GM19438 (cell line): ENCODE data around the gene SLC6A11.

Source experiments
- ATAC-seq: cut with Tn5 transposase; IDR thresholded peaks from one replicate; pipeline ENCODE4 v1.9.1; 2021; ENCODE audit warnings: low read depth; ENCODE audit not compliant: unreplicated experiment

Gene SLC6A11

DNA sequence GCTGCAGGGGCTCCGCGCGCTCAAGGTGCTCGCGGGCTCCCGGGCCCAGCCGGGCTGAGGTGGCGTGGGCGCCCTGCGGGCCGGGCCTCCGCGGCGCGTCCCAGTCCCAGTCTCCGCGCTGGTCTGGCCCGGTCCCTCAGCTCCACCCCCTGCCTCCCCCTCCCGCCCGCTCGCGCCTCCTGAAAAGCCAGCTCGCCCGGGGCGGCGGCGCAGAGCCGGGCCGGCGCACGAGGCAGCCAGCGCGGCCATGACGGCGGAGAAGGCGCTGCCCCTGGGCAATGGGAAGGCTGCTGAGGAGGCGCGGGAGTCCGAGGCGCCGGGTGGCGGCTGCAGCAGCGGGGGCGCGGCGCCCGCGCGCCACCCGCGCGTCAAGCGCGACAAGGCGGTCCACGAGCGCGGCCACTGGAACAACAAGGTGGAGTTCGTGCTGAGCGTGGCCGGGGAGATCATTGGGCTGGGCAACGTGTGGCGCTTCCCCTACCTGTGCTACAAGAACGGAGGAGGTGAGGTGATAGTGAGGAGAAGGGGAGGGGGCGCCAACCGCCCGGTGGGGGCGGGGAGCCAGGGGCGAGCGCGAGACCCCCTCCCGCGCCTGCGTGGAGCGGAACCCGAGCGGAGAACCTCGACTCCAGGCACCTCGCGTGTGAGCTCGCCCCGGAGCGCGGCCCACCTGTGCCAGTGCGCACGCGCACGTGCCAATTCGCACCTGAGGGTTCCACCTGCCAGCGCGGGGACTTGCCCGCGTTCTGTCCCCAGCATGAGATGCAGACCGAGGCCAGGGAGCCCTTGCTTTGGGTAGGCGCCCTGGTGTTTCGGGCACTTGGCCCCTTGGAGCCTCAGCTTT, at the start of gene SLC6A11:
SLC6A11 (plus strand) TSS at position 210 of the 844 bp plus-strand sequence; CDS start at position 248, 38 bp downstream.
- ATAC-seq, result no peak

DNA sequence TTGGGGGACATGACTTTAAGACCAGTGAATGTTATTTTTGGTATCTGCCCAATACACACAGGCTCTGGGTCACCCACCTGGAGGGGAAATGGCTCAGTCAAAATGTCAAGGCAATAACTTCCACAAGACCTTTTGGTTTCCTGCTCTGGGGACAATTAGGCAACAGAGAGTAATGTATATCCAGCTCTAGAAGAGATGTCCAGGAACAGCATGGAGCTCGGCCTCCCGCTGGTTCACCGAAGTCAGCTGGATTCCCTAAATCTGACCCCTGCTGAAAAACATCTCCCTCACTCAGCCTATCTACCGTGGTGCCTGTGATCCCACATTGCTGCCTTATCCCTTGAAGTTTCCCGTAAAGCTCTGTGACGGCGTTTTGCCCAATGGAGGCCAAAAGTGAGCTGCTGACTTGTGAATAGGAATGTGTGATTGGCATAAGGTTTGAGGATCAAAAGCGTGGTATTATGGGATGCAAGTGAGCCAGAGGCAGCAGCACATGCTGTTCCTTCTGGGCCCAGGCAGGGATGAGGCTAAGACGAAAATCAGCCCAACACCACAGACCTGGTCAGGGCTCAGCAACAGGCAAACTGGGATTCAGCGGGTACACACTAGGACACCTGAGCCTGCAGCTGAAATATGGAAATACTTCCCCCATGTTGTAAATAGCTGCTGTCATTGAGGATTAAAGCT, 47.2 kb upstream of the SLC6A11 start:
- ATAC-seq, result no peak

DNA sequence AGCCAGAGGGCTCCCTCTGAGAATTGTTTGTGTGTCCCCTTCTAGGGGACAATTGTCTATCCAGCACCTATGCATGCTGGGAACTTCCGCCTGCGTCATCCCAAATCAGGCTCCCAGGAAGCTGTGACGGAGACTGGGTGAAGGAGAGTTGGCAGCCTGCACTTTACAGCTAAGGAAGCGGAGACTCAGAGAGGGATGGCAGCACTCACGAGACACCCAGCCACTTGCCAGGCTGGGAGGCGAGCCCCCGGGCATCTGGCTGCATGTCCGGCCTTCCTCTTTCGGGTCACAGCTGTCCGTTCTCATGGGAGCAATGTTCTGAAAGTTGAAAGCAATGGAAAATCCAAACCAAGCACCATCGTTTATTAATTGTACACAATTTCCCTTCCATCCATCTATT, 45.5 kb upstream of the SLC6A11 start:
- no peak for ATAC-seq

DNA sequence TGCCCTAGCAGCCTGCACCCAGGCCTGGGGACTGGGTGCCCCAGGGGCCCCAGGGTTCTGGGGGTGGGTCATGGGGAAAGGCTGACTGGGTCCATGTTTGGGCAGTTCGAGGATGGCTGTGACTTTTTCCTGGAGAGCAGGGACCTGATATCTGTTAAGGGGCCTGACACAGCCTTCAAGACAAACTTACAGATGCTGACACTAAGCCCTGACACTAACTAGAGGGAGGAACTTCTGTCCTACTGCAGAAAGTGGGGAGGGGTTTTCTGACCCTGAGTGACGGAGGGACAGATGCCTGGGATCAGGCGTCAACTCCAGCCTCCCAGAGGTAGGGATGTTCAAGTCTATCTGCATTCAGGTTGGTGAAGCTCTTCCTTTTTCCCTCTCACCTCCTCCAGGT, 45.0 kb upstream of the SLC6A11 start:
- no peak for ATAC-seq

DNA sequence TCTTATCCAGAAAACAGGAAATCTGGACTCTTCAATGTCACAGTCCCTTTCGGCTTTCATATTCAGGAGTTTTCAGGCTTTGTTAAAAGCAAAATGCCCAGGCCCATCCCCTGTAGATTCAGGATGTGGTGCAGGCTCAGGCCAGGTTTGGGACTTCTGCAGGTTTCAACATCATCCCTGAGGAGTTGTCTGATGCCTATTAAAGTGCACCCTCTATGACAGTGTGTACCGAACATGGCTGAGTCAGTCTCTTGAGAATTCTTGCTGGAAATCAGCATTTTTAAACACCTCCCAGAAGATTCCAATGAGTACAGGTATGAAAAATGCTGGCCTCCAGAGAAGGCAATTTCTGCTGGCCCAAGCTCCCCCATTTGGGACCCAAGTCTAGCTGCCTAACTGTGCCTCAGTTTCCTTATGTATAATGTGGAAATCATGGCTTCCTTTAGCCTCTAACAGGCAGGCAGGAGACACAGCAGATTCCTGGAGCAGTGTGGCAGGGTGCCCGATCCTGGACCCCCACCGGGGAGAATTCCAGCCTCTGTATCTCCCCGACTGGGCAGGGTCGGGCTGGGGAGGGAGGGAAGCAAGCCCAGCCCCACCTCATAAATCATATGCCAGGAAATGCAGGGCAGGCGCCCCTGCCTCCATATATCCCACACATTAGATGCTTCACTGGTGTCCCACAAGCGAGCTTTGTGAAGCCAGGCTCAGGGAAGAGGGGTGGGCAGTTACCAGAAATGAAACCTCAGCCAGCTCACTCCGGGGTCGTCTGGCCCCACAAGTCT, 44.4 kb upstream of the SLC6A11 start:
- ATAC-seq, result no peak

DNA sequence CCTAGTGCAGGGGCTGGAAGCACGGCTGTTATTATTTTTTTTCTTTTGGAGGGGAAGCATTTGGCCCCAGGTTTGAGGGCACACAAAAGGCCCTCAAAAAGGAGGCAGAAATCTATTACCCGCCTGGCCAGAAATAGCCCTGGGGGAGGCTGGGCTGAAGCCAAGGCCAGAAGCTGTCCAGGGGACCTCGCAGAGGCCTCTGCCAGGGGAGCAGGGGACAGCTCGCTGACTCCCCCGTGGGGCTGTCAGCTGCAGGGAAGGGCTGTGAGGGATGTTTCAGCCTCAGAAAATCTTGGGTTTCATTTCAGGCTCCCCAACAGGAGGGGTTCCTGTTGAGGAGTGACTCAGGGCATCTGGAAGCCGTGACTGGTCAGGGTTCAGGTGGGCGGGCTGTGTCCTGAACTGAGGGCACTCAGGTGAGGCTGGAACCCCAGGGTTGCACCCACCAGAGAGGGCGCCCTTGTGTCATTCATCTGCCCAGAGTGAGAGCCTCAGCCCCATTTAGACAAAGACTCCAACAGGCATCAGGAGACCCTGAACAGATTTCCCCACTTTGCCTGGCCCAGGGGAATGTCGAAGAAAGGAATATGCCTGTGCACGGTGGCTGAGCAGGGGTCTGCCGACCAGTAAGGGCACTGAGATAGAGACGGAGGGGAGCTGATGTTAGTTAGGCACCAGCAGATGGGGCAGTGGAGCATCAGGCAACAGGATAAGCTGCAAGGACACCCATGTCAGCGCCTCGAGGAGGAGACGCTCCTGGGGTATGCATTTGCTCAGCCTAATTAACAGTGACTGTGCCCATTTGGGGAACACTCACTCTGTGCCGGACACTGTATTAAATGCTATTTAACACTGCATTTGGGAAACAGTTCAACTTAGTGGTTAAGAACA, 43.5 kb upstream of the SLC6A11 start:
- ATAC-seq, result no peak

DNA sequence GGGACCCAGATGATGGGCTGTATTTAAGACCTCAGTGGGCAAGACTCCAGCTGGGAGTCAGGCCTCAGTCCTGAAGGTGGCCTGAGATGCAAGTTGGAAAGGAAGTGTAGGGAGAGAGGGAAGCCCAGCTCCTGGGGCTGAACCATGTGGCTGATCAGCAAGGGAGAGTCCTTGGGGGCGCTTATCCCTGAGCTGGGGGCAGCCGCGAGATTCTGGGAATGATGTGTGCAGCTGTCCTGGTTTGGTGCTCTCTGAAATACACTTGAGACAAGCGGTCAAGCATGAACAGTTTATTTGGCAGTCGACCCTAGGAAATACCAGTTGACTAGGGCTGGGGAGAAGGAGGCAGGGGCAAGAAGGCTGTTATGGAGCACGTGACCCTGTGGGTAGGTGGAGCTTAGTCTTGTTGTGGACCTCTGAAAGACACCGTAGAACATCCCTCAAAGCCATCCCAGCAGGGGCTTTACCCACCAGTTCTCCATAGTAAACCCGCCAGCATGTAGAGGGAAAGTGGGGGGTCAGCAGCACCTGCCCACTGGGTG, 41.8 kb upstream of the SLC6A11 start:
- no peak for ATAC-seq

DNA sequence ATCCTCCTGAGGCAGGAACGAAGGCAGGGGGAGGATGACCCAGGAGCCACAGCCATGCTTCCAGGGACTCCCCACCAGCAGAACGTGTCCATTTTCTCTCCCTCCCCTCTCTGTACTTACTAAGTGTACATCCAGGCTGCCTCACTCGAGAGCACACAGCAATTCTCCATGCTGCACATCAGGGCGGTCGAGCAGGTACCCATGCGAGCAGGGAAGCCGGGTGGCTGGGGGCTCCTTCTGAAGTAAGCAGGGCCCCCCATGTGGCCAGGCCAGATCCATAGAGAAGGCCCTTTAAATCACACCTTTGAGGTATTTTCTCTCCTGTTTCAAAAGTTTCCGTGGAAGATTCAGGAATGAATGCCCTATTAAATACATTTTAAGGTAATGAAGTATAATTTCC, 41.2 kb upstream of the SLC6A11 start:
- ATAC-seq, result no peak

DNA sequence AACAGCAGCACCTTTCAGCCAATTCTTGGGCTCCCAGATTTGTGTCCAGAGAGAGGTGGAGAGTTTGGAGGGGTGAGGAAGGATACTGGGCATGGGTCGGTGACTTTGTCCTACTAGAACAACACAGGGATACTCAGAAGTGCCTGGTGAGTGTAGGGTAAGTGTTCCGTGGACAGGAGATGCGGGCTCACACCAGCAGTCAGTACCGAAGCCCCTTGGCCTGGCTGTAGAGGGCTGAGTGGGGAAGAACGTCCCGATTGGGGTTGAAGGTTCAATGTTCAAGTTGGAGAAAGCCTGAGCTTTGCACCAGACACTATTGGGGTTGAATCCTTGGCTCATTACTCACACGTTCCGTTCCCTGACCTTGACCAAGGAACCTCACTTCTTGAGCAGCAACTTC, 40.8 kb upstream of the SLC6A11 start:
- no peak for ATAC-seq

DNA sequence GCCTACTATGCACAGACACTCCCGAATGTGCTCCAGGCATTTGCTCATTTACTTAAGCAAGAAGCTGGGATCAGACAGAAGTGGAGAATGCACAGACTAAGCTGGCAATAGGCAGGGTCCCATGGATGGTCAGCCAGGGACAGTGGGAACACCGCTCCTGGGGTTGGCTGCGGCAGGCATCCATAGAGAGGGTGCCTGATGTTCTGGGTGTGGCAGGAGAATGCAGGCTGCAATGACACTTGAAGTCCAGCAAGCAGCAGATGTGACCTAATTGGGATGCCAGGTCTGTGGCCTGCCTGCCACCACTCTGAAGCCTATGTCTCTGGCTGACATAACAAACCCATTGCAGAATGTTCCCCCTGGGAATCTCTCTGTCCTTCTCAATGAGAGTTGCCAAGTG, 40.2 kb upstream of the SLC6A11 start:
- no peak for ATAC-seq

DNA sequence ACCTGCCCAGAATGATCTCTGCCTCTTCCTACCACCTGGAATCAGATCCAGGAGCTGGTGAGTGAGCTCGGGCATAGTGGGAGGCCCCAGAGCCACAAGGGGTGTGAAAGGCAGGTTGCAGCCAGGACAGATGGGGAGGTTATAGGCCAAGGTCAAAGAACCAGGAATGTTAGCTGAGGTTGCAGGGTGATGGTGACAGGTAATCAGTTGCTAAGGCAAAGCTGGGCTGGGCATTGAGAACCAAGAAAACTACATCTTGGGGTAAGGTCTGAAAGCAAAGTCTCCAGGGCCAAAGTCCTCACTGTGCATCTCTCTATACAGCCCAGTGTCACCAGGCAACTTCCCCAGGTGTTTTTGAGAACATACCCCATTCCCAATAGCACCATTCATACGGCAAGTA, 38.4 kb upstream of the SLC6A11 start:
- ATAC-seq, result no peak

DNA sequence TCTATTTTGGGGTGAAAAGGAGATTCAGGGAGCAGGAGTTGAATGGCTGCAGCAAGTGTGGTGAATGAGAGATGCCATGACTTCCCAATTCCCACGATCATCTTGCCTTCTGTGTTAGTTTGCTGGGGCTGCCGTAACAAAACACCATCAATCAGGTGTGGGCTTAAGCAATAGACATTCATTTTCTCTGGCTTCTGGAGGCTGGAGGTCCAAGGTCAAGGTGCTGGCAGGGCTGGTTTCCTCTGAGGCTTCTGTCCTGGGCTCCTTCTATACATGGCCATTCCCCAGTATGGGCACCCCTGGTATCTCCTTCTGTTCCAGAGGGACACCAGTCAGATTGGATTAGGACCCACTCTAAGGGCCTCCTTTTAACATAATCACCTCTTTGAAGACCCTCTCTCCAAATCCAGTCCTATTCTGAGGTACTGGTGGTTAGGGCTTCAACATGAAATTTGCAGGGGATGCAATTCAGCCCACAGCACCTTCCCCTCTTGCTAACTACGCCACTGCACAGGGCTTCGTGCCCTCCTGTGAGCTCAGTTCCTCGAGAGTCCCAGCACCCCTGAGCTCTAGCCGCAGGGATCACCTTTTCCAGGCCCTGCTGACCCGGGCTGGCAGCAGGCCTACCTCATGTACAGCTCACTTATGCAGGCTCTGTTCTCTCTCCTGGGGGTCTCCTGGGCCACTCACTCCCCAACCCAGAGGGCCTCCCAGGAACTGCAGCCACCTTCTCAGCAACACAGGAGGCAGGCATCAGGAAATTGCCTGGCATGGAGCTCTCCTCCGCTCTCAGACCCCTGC, 37.3 kb upstream of the SLC6A11 start:
- no peak for ATAC-seq

DNA sequence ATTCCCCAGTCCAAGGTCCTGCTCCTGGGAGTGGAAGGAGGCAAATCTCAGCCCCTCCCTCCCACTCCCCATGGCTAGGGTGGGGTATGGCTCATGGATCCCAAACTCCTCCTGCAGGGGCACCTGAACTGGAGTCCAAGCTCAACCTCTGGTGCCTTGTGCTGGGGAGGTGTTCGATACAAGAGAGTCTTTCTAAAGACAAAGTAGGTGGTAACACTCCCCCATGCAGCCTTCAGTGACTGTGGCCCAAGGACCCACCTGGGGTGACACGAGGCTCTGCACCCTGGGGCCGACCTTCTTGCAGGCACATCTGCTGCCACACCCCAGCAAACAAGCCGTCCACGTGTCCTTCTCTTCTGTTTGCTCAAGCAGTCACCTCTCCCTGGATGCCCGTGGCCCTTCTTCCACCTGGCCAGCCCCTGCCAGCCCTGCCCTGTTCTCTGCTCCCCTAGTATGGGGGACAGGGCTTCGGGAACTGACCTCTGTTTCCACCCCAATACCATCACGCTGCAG, 36.7 kb upstream of the SLC6A11 start:
- no peak for ATAC-seq

DNA sequence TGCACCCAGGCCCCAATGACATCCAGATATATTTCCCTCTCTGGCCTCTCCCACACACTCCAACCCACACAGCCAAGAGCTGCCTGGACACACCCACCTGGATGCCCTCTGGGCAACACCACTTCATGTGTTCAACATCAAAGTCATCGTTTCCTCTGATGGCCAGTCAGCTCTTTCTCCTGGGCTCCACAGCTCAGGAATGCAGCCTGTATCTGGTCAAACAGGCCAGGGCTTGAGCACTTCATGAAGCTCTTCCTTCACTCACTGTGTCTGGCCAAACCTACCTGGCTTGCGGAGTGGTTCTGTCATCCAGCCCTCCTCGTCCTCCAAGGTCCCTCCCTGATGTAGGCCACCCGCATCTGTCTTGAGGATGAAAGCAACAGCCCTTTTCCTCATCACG, 35.8 kb upstream of the SLC6A11 start:
- ATAC-seq, result no peak

DNA sequence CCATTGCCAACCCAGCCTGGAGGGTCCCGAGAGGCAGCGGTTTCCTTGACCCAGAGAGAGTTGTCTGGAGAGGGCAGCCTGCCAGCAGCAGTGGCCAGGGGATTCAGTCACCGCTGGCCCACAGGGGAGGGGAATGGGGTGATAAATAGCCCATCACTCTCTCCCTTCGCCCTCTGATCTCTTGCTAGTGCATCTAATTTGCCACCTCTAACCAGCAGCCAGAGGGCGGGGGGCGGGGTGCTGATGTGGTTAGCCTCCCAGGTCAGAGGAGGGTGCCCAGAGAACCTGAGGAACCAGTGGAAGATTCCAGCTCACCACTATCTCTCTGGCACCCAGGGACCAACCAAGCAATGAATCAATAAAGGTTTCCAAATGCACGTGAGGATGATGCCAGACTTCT, 35.1 kb upstream of the SLC6A11 start:
- no peak for ATAC-seq

DNA sequence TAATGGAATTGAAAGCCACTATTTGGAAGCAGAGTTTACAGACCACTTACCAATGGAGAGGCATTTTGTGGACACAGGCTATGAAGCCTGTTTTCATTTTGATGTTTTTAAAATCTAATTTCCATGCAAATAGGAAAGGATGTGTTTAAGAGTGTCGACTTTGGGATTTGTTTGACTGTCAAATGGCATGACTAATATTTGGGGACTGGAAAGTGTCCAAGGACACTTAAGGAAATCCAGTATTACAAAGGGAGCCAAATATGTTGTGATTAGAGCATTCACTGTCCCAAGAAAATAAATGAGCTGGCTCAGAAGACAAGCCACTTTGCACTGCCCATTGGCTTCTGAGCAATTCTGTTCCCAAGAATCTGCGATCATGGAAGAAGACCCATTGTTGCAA, 34.0 kb upstream of the SLC6A11 start:
- ATAC-seq, result no peak

DNA sequence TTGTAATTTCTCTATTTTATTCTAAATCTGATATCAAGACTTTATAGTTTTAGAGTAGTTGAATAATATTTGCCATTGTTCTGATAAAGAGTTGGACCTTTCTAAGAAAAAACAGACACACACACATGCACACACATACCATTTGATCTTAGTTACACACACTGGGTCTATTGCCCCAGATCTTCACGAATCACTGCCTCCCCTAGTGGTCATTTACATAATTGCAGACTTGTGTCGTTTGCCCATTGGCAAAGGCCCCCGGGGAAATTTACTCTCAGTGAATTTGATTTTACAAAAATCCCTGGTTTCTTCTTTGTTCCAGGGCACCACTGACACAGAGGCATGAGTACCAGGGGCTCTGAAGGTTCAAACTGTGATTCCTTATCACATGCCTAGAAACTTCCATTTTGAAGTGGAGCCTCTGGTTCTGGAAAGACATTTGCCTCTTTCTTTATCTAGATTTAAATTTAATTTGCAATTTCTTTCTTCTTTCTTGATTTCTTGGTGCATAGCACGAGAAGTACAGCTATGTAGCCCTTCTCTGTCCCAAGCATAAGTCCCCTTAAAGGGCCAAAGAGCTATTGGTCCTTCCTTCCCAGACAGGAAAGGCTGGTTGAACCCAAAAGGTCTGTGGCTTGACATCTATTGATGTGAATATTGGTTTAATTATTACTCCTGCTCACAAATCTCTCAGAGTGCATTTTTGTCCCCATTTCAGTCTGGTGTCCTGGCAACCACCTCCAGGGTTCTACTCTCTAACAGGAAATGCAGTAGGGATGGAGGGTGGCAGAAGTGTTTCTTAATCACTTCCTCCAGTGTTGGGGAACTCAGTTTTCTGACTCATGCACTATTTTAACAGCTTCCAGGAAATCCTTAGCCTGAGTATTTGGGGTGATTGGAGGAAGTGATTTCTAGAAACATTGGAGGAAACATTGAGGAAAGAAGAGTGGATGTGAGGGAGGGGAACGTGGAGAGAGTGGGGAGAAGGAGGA, 32.4 kb upstream of the SLC6A11 start:
- ATAC-seq, result no peak

DNA sequence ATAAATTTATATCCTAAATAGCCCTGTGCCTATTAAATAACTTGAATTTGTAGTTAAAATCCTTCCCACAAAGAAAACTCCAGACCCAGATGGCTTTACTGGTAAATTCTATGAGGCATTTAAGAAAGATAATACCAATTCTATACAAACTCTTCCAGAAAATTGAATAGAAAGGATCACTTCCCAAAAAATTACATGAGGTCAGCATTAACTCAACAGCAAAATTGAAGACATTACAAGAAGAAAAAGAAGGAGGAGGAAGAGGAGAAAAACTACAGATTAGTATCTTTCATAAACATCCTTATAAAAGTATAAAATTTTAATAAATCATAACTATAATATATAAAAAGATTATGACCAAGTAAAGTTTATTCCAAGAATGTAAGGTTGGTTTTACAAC, 29.4 kb upstream of the SLC6A11 start:
- ATAC-seq, result no peak
